Sigmoid colon (tissue), 7 donors: Measurements from ENCODE around the gene MRAS. TPM values are rescaled to one million over a fixed set of nuclear protein-coding genes. Genes with fewer than 3 reads are reported as not detected.
"Not testable (repeated sequence)": the region's sequence is repeated elsewhere in the genome, so short reads cannot be mapped to it uniquely, and the experiment has no call there.

Experiments
- DNase-seq: peaks from one replicate; pipeline ENCODE4 v3.0.0-alpha.2; 2019
- H3K27ac ChIP-seq, 4 donors: fragments of 200-600 bp; sonication (generic); one replicate each; pipeline ENCODE4 v1.5.1; 2016 to 2019; ENCODE audit warnings: mild to moderate bottlenecking in 1 of 4
- H3K27me3 ChIP-seq, 3 donors: fragments of 200-600 bp; sonication (generic); one replicate each; pipeline ENCODE4 v1.5.1; 2019; ENCODE audit warnings: mild to moderate bottlenecking in 1 of 3
- H3K36me3 ChIP-seq, 4 donors: fragments of 200-600 bp; sonication (generic); one replicate each; pipeline ENCODE4 v1.5.1; 2016 to 2019
- H3K4me1 ChIP-seq, 4 donors: fragments of 200-600 bp; sonication (generic); one replicate each; pipeline ENCODE4 v1.5.1; 2017 to 2019
- H3K4me3 ChIP-seq, 4 donors: fragments of 200-600 bp; sonication (generic); one replicate each; pipeline ENCODE4 v1.5.1; 2017 to 2019; ENCODE audit warnings: mild to moderate bottlenecking in 2 of 4, moderate library complexity in 1 of 4
- H3K9me3 ChIP-seq, 4 donors: fragments of 200-600 bp in 3 of 4; sonication (generic) in 3 of 4; one replicate each; pipeline versions ENCODE4 v1.5.1 to v1.6.1; 2013 to 2019
- EP300 ChIP-seq, 4 donors: sonication (generic); formaldehyde crosslinking; IDR thresholded peaks; one replicate each; pipeline ENCODE4 v1.6.1; 2017; ENCODE audit warnings: antibody characterized with exemption in 4 of 4
- POLR2A ChIP-seq, 2 donors: fragments of 450-650 bp; IDR thresholded peaks; one replicate each; pipeline ENCODE4 v1.6.1; 2016; ENCODE audit warnings: antibody characterized with exemption in 2 of 2, mild to moderate bottlenecking in 2 of 2, moderate library complexity in 2 of 2
- POLR2AphosphoS5 ChIP-seq, 4 donors: sonication (generic); formaldehyde crosslinking; IDR thresholded peaks; one replicate each; pipeline ENCODE4 v1.6.1; 2017; ENCODE audit warnings: antibody characterized with exemption in 4 of 4
- WGBS, 2 donors: extraction: QIAGEN DNeasy Blood & Tissue Kit; methylation state at CpG; one replicate each; pipeline ENCODE4 v1.1.7; 2013; 5-methylcytosine and 5-hydroxymethylcytosine counted together
- intact Hi-C: fragments of 100-400 bp; cut with DNase I; formaldehyde crosslinking; loops from one replicate; pipeline ENCODE4 v1.15.1; 2023
- polyA plus RNA-seq, 3 donors: library from polyadenylated mRNA; stranded (reverse); fragments of 200-250 nt; gene quantifications; one replicate each; pipeline ENCODE4 v1.2.3, GENCODE V29; 2013
- total RNA-seq, 4 donors: library from RNA; depleted of rRNA; stranded (reverse); fragments of >200 nt; gene quantifications; one replicate each; pipeline ENCODE4 v1.1.0, GENCODE V29; 2016
- TF ChIP-seq, protein P1 (sequence below), 4 experiments: fragments of 450-650 bp in 3 of 4; fragments of 200-600 bp in 1 of 4; IDR thresholded peaks; one replicate each; pipeline ENCODE4 v1.5.1; 2016 to 2019; ENCODE audit warnings: antibody characterized with exemption in 4 of 4, mild to moderate bottlenecking in 3 of 4, moderate library complexity in 2 of 4
- donor health status: healthy with polysubstance abuse.
- donor health status: Bipolar disorder and iron deficiency.
- donor health status: healthy.

The MRAS gene
- total and polyA plus RNA-seq, 7 donors: 3.5 to 36.8 (median 24.4) TPM

DNA sequence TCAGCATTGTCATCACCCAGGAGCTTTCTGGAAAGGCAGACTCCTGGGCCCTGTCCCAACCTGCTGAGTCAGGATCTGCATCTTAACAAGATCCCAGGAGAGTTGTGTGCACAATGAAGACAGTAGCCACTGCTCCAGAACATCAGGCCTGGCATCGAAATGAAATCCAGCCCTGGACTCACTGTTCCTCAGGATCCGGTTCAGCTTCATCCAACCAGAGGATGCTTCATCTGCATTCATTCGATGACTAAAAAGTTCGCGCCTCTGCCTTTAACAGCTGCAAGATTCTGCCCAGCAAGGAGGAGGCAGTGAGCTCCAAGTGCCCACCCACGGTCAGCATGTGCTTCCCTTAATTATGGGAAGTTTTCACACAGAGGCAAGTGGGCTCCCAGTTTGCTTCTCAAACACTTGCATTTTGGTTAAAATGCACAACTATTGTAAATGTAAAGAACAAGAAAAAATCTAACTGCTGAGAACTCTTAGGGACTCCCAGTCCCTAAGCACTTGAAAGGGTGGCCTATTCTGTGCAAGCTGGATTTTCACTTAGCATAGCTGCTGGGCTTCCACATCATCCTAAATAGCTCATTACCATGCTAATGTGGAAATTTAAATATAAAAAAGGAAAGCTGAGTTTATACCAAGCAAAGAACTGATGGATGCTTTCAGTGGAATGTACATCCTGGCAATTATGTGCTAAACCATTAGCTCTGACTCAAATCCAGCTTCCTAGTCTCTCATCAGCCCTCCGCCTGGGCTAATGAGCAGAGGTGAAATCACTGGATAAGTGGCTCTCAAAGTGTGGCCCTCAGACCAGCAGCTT is 60.6 kb downstream of the MRAS start:
- Histone ChIP-seq H3K4me1 (no peaks in the 10 kb centered on the region), H3K4me3 (no peak overlapping the region), H3K27me3 (no peaks in the 10 kb centered on the region), H3K36me3 (peaks cover 3 to 12% (median 7%) of the 10 kb centered on the region in 4 donors), H3K9me3 (no peaks in the 10 kb centered on the region), H3K27ac (no peak overlapping the region)
- TF ChIP-seq EP300 (IDR thresholded peaks at IDR 0.05) (no peak), POLR2AphosphoS5 (IDR thresholded peaks at IDR 0.05) (no peak), POLR2A (IDR thresholded peaks at IDR 0.05) (no peak)
- TF ChIP-seq, protein P1, sequence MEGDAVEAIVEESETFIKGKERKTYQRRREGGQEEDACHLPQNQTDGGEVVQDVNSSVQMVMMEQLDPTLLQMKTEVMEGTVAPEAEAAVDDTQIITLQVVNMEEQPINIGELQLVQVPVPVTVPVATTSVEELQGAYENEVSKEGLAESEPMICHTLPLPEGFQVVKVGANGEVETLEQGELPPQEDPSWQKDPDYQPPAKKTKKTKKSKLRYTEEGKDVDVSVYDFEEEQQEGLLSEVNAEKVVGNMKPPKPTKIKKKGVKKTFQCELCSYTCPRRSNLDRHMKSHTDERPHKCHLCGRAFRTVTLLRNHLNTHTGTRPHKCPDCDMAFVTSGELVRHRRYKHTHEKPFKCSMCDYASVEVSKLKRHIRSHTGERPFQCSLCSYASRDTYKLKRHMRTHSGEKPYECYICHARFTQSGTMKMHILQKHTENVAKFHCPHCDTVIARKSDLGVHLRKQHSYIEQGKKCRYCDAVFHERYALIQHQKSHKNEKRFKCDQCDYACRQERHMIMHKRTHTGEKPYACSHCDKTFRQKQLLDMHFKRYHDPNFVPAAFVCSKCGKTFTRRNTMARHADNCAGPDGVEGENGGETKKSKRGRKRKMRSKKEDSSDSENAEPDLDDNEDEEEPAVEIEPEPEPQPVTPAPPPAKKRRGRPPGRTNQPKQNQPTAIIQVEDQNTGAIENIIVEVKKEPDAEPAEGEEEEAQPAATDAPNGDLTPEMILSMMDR (IDR thresholded peaks at IDR 0.05): no peak
- intact Hi-C loops: no loop called here
- DNase-seq: no peak
- WGBS, 2 donors: 67 to 77% methylated on average over 7 of the region's 7 CpGs

DNA sequence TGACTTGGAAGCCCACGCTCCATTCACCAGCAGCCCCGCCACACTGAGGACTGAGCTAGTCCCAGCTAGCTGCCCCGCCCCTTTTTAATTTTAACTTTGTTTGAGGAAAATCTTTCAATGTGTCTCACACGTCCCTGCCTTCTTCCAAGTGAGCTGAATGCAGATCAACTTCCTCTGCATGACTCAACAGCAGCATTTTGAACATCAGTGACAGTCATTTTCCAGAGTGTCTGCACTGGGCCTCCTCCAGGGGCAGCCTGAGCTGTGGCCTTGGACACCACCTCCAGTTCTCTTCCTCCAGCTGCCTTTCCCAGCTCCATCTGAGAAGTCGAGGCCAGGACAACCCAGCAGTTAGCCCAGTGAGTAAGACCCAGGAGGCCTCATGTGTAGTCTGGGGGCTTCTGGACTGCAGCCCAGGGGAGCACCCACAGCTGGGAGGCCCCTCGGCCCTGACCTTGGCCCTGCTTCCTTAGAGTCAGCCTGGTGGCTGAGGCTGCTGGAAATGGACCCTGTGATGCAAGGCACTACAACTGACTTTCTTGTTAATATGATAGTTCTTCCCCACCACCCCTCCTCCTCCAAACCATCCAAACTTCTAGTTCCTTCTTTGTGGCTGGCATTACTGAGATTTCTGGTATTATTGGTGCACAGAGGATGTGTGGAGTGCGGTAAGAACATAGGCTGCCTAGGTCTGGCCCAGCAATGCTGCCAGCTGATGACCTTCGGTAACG is 64.6 kb downstream of the MRAS start:
- WGBS, 2 donors: 63 to 70% methylated on average over 9 of the region's 9 CpGs
- no peak overlapping the region for H3K27ac ChIP-seq
- intact Hi-C loops: loop anchor here (10.0 kb wide), 1 partner anchor 422 kb away; the partner anchor contains the start of gene PIK3CB

GRCh38 chr3:138416236-138416635 is 67.9 kb downstream of the MRAS start:
- not testable (repeated sequence) for H3K27me3 ChIP-seq, H3K4me1 ChIP-seq, H3K36me3 ChIP-seq, H3K9me3 ChIP-seq, H3K4me3 ChIP-seq, H3K27ac ChIP-seq, DNase-seq
- intact Hi-C loops: loop anchor here (2.0 to 10.0 kb wide), 3 partner anchors 91 to 419 kb away; partner anchors contain the start of genes CEP70 and PIK3CB
- 47 to 81% methylated on average over 4 of the region's 4 CpGs for WGBS, 2 donors

More for the DNA sequence above, 64.6 kb downstream of the MRAS start:
- TF ChIP-seq, protein P1 (IDR thresholded peaks at IDR 0.05): no peak
- no peak for TF ChIP-seq POLR2A (IDR thresholded peaks at IDR 0.05)
- TF ChIP-seq EP300 (IDR thresholded peaks at IDR 0.05): no peak
- no peak for TF ChIP-seq POLR2AphosphoS5 (IDR thresholded peaks at IDR 0.05)
- DNase-seq: no peak
- Histone ChIP-seq H3K27me3 (no peaks in the 10 kb centered on the region), H3K9me3 (no peaks in the 10 kb centered on the region), H3K4me1 (peaks cover 0 to 6% (median 4%) of the 10 kb centered on the region in 4 donors), H3K36me3 (no peaks in the 10 kb centered on the region), H3K4me3 (no peak overlapping the region)

DNA sequence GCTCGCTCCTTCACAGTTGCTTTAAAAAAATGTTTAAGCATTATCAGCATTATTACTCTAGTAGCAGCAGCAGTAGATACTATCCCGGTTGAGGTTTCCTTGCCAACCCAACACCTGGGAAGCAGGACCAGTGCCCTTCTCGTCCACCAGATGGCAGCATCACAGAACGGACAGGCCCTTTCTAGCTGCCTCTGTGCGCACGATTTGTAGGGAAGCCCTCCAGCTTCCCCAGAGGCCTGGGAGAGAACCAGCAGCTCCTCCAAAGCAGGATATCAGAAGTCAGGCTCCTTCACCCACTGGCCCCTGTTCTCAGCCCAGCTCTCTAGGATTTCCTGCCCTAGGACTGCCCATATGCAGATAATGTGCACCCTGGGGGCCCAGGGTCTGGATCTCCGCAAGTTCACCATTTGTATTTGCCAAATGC is 69.2 kb downstream of the MRAS start:
- H3K36me3 ChIP-seq: no peaks in the 10 kb centered on the region
- H3K27me3 ChIP-seq: no peaks in the 10 kb centered on the region
- WGBS, 2 donors: 14 to 16% methylated on average over 7 of the region's 7 CpGs
- no peaks in the 10 kb centered on the region for H3K9me3 ChIP-seq
- no peak overlapping the region for H3K27ac ChIP-seq
- no peak overlapping the region for H3K4me3 ChIP-seq
- intact Hi-C loops: loop anchor here (1.0 to 10.0 kb wide), 5 partner anchors 77 to 498 kb away; partner anchors contain the start of genes CEP70 and PIK3CB
- peaks cover 0 to 7% (median 4%) of the 10 kb centered on the region in 4 donors for H3K4me1 ChIP-seq
- peak; percentile 90 for DNase-seq
- TF ChIP-seq, protein P1 (IDR thresholded peaks at IDR 0.05): peak; percentile 81 to 94 (median 86)
- TF ChIP-seq POLR2AphosphoS5 (IDR thresholded peaks at IDR 0.05): no peak

GRCh38 chr3:138418601-138419206 is 70.3 kb downstream of the MRAS start:
- DNase-seq: no peak
- no peaks in the 10 kb centered on the region for H3K36me3 ChIP-seq
- WGBS, 2 donors: 72 to 78% methylated on average over 5 of the region's 5 CpGs
- H3K4me3 ChIP-seq: no peak overlapping the region
- peaks cover 0 to 7% (median 4%) of the 10 kb centered on the region in 4 donors for H3K4me1 ChIP-seq
- no peaks in the 10 kb centered on the region for H3K27me3 ChIP-seq
- no peaks in the 10 kb centered on the region for H3K9me3 ChIP-seq
- intact Hi-C loops: loop anchor here (5.0 to 10.0 kb wide), 2 partner anchors 89 to 416 kb away; partner anchors contain the start of gene PIK3CB
- H3K27ac ChIP-seq: no peak overlapping the region
- no peak for TF ChIP-seq POLR2A (IDR thresholded peaks at IDR 0.05)
- no peak for TF ChIP-seq POLR2AphosphoS5 (IDR thresholded peaks at IDR 0.05)
- TF ChIP-seq, protein P1 (IDR thresholded peaks at IDR 0.05): no peak
- TF ChIP-seq EP300 (IDR thresholded peaks at IDR 0.05): no peak
